ENCODE results near the gene TMPRSS4. TPM values are rescaled to one million over a fixed set of nuclear protein-coding genes. Genes with fewer than 3 reads are reported as not detected.

The TMPRSS4 gene
- total RNA-seq, 1 experiment from 2014 or later = 1.5 TPM

DNA sequence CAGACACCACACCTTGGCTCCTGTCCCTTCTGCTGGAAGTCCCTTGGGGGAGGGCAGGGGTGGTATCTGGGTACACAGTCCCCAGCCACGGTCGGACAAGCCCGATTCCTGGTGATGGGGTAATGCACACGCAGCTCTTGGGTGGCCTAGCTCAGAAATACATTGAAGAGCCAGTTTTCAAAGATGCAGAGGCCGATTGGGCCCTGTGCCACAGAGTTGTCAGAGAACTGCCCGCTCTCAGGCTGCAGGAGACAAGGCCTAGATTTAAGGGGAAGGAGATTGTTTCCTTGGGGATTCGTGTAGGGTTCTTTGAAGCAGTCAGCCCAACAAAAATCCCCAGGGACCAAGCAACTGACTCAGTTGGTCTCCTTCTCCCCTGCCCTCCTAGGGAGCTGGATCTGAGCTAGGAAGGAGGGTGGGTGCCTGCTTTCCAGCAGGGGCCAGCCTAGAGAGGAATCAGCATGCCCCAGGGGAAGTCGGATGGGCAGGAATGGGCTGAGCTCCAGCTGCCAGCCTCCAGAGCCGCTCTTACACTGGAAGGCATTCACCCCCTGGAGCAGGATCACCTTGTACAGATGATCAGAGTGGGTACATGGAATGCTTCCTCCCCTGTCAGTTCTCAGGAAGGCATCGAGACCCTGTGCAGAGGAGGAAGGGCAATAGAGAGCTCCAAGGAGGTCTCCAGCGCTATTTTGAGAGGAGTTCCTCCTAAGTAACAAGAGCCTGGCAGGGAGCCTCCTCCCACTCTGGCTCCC, 79.1 kb downstream of the TMPRSS4 start:
- Histone ChIP-seq H3K4me1 (ENCODE audit: insufficient read depth, low read length) (peaks cover 15% of the 10 kb centered on the region; the same call in 1 of the 2 replicates), H3K9me3 (ENCODE audit: low read length) (no peaks in the 10 kb centered on the region), H3K4me2 (ENCODE audit: low read length) (peak overlapping the region; percentile 30), H3K36me3 (ENCODE audit: low read depth, low read length) (no peaks in the 10 kb centered on the region), H3K27me3 (ENCODE audit: low read length) (peaks cover 96% of the 10 kb centered on the region), H3K4me3 (ENCODE audit: low read length) (peak overlapping the region; percentile 6; the same call in 1 of the 2 replicates), H3F3A (ENCODE audit: low read length, unreplicated experiment) (no peaks in the 10 kb centered on the region), H3K9ac (ENCODE audit: low read length) (no peak overlapping the region), H2AFZ (ENCODE audit: low read length) (peak overlapping the region; percentile 10), H4K20me1 (ENCODE audit: low read length) (no peaks in the 10 kb centered on the region), H3K79me2 (ENCODE audit: low read length) (no peaks in the 10 kb centered on the region), H3K27ac (ENCODE audit: low read length) (no peak overlapping the region), H3K9me2 (replicated peaks; ENCODE audit: low read length) (no peaks in the 10 kb centered on the region)
- no TSS peak for BruUV-seq (replicated peaks)
- TF ChIP-seq EZH2 (IDR thresholded peaks at IDR 0.05; ENCODE audit: low read length, unreplicated experiment) (no peak), EZH2phosphoT487 (IDR thresholded peaks at IDR 0.05; ENCODE audit: borderline replicate concordance, low read length) (no peak)
- TF ChIP-seq, protein P1, sequence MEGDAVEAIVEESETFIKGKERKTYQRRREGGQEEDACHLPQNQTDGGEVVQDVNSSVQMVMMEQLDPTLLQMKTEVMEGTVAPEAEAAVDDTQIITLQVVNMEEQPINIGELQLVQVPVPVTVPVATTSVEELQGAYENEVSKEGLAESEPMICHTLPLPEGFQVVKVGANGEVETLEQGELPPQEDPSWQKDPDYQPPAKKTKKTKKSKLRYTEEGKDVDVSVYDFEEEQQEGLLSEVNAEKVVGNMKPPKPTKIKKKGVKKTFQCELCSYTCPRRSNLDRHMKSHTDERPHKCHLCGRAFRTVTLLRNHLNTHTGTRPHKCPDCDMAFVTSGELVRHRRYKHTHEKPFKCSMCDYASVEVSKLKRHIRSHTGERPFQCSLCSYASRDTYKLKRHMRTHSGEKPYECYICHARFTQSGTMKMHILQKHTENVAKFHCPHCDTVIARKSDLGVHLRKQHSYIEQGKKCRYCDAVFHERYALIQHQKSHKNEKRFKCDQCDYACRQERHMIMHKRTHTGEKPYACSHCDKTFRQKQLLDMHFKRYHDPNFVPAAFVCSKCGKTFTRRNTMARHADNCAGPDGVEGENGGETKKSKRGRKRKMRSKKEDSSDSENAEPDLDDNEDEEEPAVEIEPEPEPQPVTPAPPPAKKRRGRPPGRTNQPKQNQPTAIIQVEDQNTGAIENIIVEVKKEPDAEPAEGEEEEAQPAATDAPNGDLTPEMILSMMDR (conservative IDR thresholded peaks at IDR 0.05; ENCODE audit: low read depth, low read length) = no peak
- intact Hi-C loops (cut with micrococcal nuclease) = no loop called here
- ChIA-PET CTCF (interaction anchor here (0.6 to 0.7 kb wide), 2 partner anchors 13 to 176 kb away, joined by 3 to 4 read pairs; no protein-coding TSS in a partner anchor), POLR2A (ENCODE audit: unreplicated experiment) (no interaction called here)
- DNase-seq (no peak), ATAC-seq (no peak)

DNA sequence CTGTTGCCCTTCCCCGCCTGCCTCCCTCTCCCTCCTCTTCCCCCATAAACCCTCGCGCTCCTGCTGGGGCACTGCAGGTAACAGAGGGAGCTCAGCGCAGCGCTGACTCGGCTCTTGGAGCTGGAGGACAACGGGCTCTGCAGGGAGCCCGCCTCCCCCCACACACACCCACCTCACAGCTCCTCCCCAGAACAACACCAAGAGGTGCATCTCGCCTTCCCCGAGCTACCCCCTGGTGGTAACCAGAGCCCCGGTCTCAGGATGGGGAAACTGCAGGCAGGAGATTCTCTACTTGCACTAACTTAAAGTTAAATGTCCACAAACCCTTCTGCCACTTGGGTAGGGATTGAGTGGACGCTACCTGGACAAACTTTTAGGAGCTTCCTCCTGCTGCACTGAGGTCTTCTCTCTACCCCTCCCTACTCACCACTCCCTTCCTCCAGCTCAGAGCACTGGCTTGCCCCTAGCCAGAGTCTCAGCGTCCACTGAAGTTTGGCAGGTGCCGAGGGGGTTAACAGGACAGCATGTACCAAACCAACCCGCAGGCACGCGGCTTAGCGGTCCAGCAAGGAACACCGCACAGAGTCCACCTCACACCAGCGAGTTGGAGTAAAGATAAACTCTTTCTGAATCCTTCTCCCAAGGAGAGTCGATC, 79.8 kb downstream of the TMPRSS4 start:
- peak; percentile 27 for ATAC-seq

More for the DNA sequence above, 79.8 kb downstream of the TMPRSS4 start:
- TF ChIP-seq, protein P1 (conservative IDR thresholded peaks at IDR 0.05; ENCODE audit: low read depth, low read length) = 0 out of 2 replicates have a peak, but pooled peaks have one; percentile 15
- no peak for TF ChIP-seq EZH2phosphoT487 (IDR thresholded peaks at IDR 0.05; ENCODE audit: borderline replicate concordance, low read length)
- Histone ChIP-seq H3K4me2 (ENCODE audit: low read length) (peak overlapping the region; percentile 30), H4K20me1 (ENCODE audit: low read length) (no peaks in the 10 kb centered on the region), H3K9me3 (ENCODE audit: low read length) (no peaks in the 10 kb centered on the region), H3K36me3 (ENCODE audit: low read depth, low read length) (no peaks in the 10 kb centered on the region), H3F3A (ENCODE audit: low read length, unreplicated experiment) (no peaks in the 10 kb centered on the region), H3K4me3 (ENCODE audit: low read length) (peak overlapping the region; percentile 6; the same call in 1 of the 2 replicates), H3K27ac (ENCODE audit: low read length) (no peak overlapping the region), H3K9me2 (replicated peaks; ENCODE audit: low read length) (no peaks in the 10 kb centered on the region), H3K27me3 (ENCODE audit: low read length) (peaks cover 98% of the 10 kb centered on the region), H3K79me2 (ENCODE audit: low read length) (no peaks in the 10 kb centered on the region), H3K4me1 (ENCODE audit: insufficient read depth, low read length) (peaks cover 13% of the 10 kb centered on the region; the same call in 1 of the 2 replicates), H3K9ac (ENCODE audit: low read length) (no peak overlapping the region), H2AFZ (ENCODE audit: low read length) (peak overlapping the region; percentile 10)
- DNase-seq = peak; percentile 39
- intact Hi-C loops (cut with micrococcal nuclease) = no loop called here
- BruUV-seq (replicated peaks) = no TSS peak
- ChIA-PET CTCF (interaction anchor here (0.6 to 0.7 kb wide), 2 partner anchors 14 to 176 kb away, joined by 3 to 4 read pairs; no protein-coding TSS in a partner anchor), POLR2A (ENCODE audit: unreplicated experiment) (no interaction called here)

Data from PC-3 (cell line).